ENCODE data around the gene CA10. TPM values are rescaled to one million over a fixed set of nuclear protein-coding genes. Genes with fewer than 3 reads are reported as not detected.

Gene CA10
- total RNA-seq, 4 donors from 2014 or later, result not detected

GRCh38 chr17:51585514-51586104 lies 572.9 kb downstream of the CA10 start:
- TF ChIP-seq, protein P1, sequence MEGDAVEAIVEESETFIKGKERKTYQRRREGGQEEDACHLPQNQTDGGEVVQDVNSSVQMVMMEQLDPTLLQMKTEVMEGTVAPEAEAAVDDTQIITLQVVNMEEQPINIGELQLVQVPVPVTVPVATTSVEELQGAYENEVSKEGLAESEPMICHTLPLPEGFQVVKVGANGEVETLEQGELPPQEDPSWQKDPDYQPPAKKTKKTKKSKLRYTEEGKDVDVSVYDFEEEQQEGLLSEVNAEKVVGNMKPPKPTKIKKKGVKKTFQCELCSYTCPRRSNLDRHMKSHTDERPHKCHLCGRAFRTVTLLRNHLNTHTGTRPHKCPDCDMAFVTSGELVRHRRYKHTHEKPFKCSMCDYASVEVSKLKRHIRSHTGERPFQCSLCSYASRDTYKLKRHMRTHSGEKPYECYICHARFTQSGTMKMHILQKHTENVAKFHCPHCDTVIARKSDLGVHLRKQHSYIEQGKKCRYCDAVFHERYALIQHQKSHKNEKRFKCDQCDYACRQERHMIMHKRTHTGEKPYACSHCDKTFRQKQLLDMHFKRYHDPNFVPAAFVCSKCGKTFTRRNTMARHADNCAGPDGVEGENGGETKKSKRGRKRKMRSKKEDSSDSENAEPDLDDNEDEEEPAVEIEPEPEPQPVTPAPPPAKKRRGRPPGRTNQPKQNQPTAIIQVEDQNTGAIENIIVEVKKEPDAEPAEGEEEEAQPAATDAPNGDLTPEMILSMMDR (IDR thresholded peaks at IDR 0.05), result no peak
- no peak for DNase-seq (ENCODE audit: low spot score)
- ATAC-seq (ENCODE audit: low FRiP score), result no peak

GRCh38 chr17:51580869-51581268 lies 577.6 kb downstream of the CA10 start:
- ATAC-seq (ENCODE audit: low FRiP score), result no peak
- TF ChIP-seq, protein P1 (IDR thresholded peaks at IDR 0.05), result no peak

More at GRCh38 chr17:51580869-51581268, 577.6 kb downstream of the CA10 start:
- no peak for DNase-seq (ENCODE audit: low spot score)
